ENCODE results near the gene HAAO. TPM values are rescaled to one million over a fixed set of nuclear protein-coding genes. Genes with fewer than 3 reads are reported as not detected.

The HAAO gene
- total RNA-seq, 1 experiment from 2014 or later: 2.2 TPM

DNA sequence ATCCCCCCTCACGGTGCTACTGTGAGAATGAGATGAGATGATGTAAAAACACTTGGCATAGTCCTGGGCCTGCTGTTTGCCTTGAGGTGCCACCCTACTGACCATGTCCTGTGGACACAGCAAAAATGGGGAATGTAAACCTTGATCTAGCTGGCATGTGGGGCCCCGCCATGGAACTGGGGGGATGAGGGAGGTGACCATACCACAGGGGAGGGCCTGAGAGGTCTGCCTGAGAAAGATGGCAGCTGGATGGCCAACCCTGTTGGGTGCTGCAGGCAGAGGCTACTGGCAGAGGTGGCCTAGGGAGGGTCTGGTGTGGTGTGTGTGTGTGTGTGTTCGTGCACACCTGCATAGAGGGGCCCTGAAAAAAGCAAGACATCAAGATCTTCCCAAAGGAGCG, 777 bp downstream of the HAAO start:
- CTCF ChIA-PET: interaction anchor here (0.6 kb wide), 1 partner anchor 123 kb away, joined by 5 read pairs; no protein-coding TSS in a partner anchor
- H3K9me3 Mint-ChIP-seq (ENCODE audit: low read depth, unreplicated experiment): no peaks in the 10 kb centered on the region
- peaks cover 14% of the 10 kb centered on the region for H3K27me3 Mint-ChIP-seq (ENCODE audit: unreplicated experiment)
- BruUV-seq (replicated peaks): no TSS peak
- intact Hi-C loops (cut with micrococcal nuclease; ENCODE audit: unreplicated experiment): no loop called here
- H3K36me3 Mint-ChIP-seq (ENCODE audit: insufficient read depth, unreplicated experiment): peaks cover 16% of the 10 kb centered on the region
- H3K4me1 Mint-ChIP-seq (ENCODE audit: low read depth, unreplicated experiment): peaks cover 8% of the 10 kb centered on the region
- peak overlapping the region; percentile 68 for H3K4me3 Mint-ChIP-seq (ENCODE audit: low read depth, unreplicated experiment)
- TF ChIP-seq, protein P1, sequence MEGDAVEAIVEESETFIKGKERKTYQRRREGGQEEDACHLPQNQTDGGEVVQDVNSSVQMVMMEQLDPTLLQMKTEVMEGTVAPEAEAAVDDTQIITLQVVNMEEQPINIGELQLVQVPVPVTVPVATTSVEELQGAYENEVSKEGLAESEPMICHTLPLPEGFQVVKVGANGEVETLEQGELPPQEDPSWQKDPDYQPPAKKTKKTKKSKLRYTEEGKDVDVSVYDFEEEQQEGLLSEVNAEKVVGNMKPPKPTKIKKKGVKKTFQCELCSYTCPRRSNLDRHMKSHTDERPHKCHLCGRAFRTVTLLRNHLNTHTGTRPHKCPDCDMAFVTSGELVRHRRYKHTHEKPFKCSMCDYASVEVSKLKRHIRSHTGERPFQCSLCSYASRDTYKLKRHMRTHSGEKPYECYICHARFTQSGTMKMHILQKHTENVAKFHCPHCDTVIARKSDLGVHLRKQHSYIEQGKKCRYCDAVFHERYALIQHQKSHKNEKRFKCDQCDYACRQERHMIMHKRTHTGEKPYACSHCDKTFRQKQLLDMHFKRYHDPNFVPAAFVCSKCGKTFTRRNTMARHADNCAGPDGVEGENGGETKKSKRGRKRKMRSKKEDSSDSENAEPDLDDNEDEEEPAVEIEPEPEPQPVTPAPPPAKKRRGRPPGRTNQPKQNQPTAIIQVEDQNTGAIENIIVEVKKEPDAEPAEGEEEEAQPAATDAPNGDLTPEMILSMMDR (IDR thresholded peaks at IDR 0.05; ENCODE audit: unreplicated experiment): no peak
- DNase-seq: no peak
- H3K27ac Mint-ChIP-seq (ENCODE audit: unreplicated experiment): no peak overlapping the region

DNA sequence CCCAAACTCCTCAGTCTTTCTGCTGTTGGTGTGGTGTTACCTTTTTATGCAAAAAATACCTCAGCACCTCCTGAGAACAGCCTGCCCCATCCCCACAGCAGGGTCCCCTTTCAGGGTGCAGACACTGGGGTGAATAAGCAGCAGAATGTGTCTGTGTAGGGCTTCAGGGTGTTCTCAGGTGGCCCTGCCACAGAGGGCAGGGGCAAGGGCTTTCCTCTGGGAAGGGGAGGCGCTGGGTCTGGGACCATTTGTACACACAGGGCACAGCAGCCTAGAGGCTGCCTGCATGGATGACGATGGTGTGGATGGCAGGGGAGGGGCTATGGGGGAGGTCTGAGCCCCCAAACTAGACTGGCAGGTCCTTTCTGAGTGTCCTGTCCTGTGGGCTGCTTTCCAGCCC, 2.6 kb downstream of the HAAO start:
- BruUV-seq (replicated peaks): no TSS peak
- CTCF ChIA-PET: interaction anchor here (0.6 kb wide), 1 partner anchor 186 kb away, joined by 3 read pairs; no protein-coding TSS in a partner anchor
- H3K36me3 Mint-ChIP-seq (ENCODE audit: insufficient read depth, unreplicated experiment): peaks cover 16% of the 10 kb centered on the region
- TF ChIP-seq, protein P1 (IDR thresholded peaks at IDR 0.05; ENCODE audit: unreplicated experiment): no peak
- no peak overlapping the region for H3K27ac Mint-ChIP-seq (ENCODE audit: unreplicated experiment)
- H3K27me3 Mint-ChIP-seq (ENCODE audit: unreplicated experiment): peaks cover 14% of the 10 kb centered on the region
- peaks cover 8% of the 10 kb centered on the region for H3K4me1 Mint-ChIP-seq (ENCODE audit: low read depth, unreplicated experiment)
- intact Hi-C loops (cut with micrococcal nuclease; ENCODE audit: unreplicated experiment): no loop called here
- H3K9me3 Mint-ChIP-seq (ENCODE audit: low read depth, unreplicated experiment): no peaks in the 10 kb centered on the region
- no peak for DNase-seq
- H3K4me3 Mint-ChIP-seq (ENCODE audit: low read depth, unreplicated experiment): no peak overlapping the region

DNA sequence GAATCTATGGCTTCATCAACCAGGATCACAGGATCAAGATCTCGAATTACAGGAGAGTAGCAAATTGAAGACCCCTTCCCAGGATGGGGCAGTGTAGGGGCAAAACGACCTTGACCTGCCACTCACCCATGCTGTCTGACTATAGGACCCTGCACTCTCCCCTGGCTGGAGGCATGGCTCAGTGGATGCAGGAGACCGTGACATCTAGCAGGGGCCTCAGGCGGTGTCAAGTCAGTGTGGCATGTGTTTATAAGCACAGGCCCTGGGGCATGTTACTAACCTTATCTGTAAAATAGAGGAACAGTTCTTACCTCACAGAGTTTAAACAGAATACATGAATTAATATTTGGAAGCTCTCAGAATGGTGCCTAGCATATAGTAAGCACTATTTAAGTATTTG, 3.5 kb downstream of the HAAO start:
- CTCF ChIA-PET: no interaction called here
- Mint-ChIP-seq H3K27me3 (ENCODE audit: unreplicated experiment) (peaks cover 14% of the 10 kb centered on the region), H3K9me3 (ENCODE audit: low read depth, unreplicated experiment) (no peaks in the 10 kb centered on the region), H3K4me3 (ENCODE audit: low read depth, unreplicated experiment) (no peak overlapping the region), H3K27ac (ENCODE audit: unreplicated experiment) (no peak overlapping the region), H3K4me1 (ENCODE audit: low read depth, unreplicated experiment) (peaks cover 8% of the 10 kb centered on the region), H3K36me3 (ENCODE audit: insufficient read depth, unreplicated experiment) (peaks cover 16% of the 10 kb centered on the region)
- intact Hi-C loops (cut with micrococcal nuclease; ENCODE audit: unreplicated experiment): no loop called here
- TF ChIP-seq, protein P1 (IDR thresholded peaks at IDR 0.05; ENCODE audit: unreplicated experiment): no peak
- DNase-seq: no peak
- no TSS peak for BruUV-seq (replicated peaks)

DNA sequence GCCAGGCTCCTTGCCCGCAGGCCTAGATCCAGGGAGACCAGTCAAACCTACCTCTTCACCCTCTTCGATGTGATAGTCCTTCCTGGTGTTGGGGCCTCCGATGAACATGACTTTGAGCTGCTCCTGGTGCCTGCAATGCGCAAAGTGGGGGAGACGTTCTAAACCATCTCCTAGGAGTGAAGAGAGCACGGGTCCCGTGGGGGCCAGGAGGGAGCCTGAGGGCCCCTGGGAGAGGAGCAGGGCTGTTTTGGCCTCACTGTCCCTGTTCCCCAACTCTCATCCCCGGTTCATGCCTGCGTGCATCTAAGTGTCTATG, 3.9 kb downstream of the HAAO start:
- intact Hi-C loops (cut with micrococcal nuclease; ENCODE audit: unreplicated experiment): no loop called here
- no peak for DNase-seq
- no peaks in the 10 kb centered on the region for H3K9me3 Mint-ChIP-seq (ENCODE audit: low read depth, unreplicated experiment)
- H3K36me3 Mint-ChIP-seq (ENCODE audit: insufficient read depth, unreplicated experiment): peaks cover 16% of the 10 kb centered on the region
- H3K27ac Mint-ChIP-seq (ENCODE audit: unreplicated experiment): no peak overlapping the region
- TF ChIP-seq, protein P1 (IDR thresholded peaks at IDR 0.05; ENCODE audit: unreplicated experiment): no peak
- peaks cover 8% of the 10 kb centered on the region for H3K4me1 Mint-ChIP-seq (ENCODE audit: low read depth, unreplicated experiment)
- peaks cover 14% of the 10 kb centered on the region for H3K27me3 Mint-ChIP-seq (ENCODE audit: unreplicated experiment)
- no TSS peak for BruUV-seq (replicated peaks)
- CTCF ChIA-PET: no interaction called here
- no peak overlapping the region for H3K4me3 Mint-ChIP-seq (ENCODE audit: low read depth, unreplicated experiment)
